K562 (cell line): ENCODE measurements around the gene SREBF1. TPM values are rescaled to one million over a fixed set of nuclear protein-coding genes. Genes with fewer than 3 reads are reported as not detected.

Experiments
- CCAR2 ChIP-seq: fragments of 200-400 bp; formaldehyde crosslinking; IDR thresholded peaks from 2 replicates; pipeline ENCODE4 v1.6.1; 2017; ENCODE audit warnings: mild to moderate bottlenecking, low read depth, low read length
- CEBPB ChIP-seq: fragments of 450-650 bp; IDR thresholded peaks from 2 replicates; pipeline ENCODE4 v1.6.1; 2016; ENCODE audit warnings: missing genetic modification characterization, missing compliant biosample characterization
- DMBX1 ChIP-seq: fragments of 250-450 bp; sonication (Bioruptor Pico); IDR thresholded peaks from 2 replicates; pipeline ENCODE4 v1.8.0; 2022; ENCODE audit warnings: inconsistent platforms, mild to moderate bottlenecking, moderate library complexity, borderline replicate concordance
- ILK ChIP-seq: fragments of 450-650 bp; IDR thresholded peaks from 2 replicates; pipeline ENCODE4 v1.6.1; 2016; ENCODE audit warnings: missing genetic modification characterization, low read depth, mild to moderate bottlenecking, missing compliant biosample characterization, moderate library complexity, borderline replicate concordance
- KAT7 ChIP-seq: sonication (generic); formaldehyde crosslinking; IDR thresholded peaks from 2 replicates; pipeline ENCODE4 v1.8.0; 2022; ENCODE audit warnings: missing genetic modification reagents, mild to moderate bottlenecking, borderline replicate concordance
- POLR3A ChIP-seq: IDR thresholded peaks from 2 replicates; pipeline ENCODE4 v1.6.1; 2011; ENCODE audit warnings: borderline replicate concordance, mild to moderate bottlenecking, moderate library complexity; ENCODE audit not compliant: insufficient read length, insufficient read depth; ENCODE audit errors: extremely low read depth
- SRSF3 ChIP-seq: fragments of 200-400 bp; formaldehyde crosslinking; IDR thresholded peaks from 2 replicates; pipeline ENCODE4 v1.6.1; 2016; ENCODE audit warnings: mild to moderate bottlenecking, low read length, moderate library complexity; ENCODE audit not compliant: insufficient read depth
- ZNF239 ChIP-seq: fragments of 250-450 bp; sonication (Bioruptor Pico); IDR thresholded peaks from 2 replicates; pipeline ENCODE4 v1.4.0; 2020; ENCODE audit warnings: mild to moderate bottlenecking
- ZNF436 ChIP-seq: fragments of 250-450, 450-650 bp; sonication (Bioruptor Pico); formaldehyde crosslinking; IDR thresholded peaks from 2 replicates; pipeline ENCODE4 v1.7.0; 2020; ENCODE audit warnings: mild to moderate bottlenecking
- polyA plus RNA-seq, 8 experiments: library from polyadenylated mRNA; depleted of rRNA in 4 of 8; stranded (reverse) in 5 of 8; unstranded in 3 of 8; fragments of >200 nt; fragmentation: Nextera tagmentation in 2 of 8; fragmentation: Illumina TruSeq in 1 of 8; extraction: Ambion mirVana in 2 of 8; extraction: Trizol in 1 of 8; gene quantifications; 2 replicates each; pipeline versions ENCODE4 v1.2.1 to v1.2.3, GENCODE V29; 2011 to 2014; ENCODE audit warnings: inconsistent platforms in 1 of 8, missing spikeins in 1 of 8
- total RNA-seq, 7 experiments: library from RNA; depleted of rRNA in 6 of 7; stranded (reverse); fragments of >200 nt in 6 of 7; fragmentation: Illumina TruSeq in 2 of 7; extraction: Trizol in 2 of 7; gene quantifications; 2 replicates each; pipeline versions ENCODE4 v1.2.1 to v1.2.3, GENCODE V29; 2011 to 2021; ENCODE audit warnings: low replicate concordance in 1 of 7
- TF ChIP-seq, protein P1 (sequence below): fragments of 450-650 bp; IDR thresholded peaks from 2 replicates; pipeline ENCODE4 v1.6.1; 2016; ENCODE audit warnings: borderline replicate concordance
- TF ChIP-seq, protein P2 (sequence below), 2 experiments: fragments of 450-650 bp in 1 of 2; IDR thresholded peaks; 2 replicates each; pipeline ENCODE4 v1.6.1; 2011 to 2017; ENCODE audit warnings: low read depth in 2 of 2, antibody characterized with exemption in 1 of 2, borderline replicate concordance in 1 of 2, low read length in 1 of 2, mild to moderate bottlenecking in 1 of 2, mixed read lengths in 1 of 2; ENCODE audit not compliant: control insufficient read depth in 1 of 2
- TF ChIP-seq, protein P3 (sequence below), 2 experiments: fragments of 150-350 bp in 1 of 2; IDR thresholded peaks; 2 replicates each; pipeline ENCODE4 v1.6.1; 2012 to 2016; ENCODE audit warnings: low read depth in 2 of 2, low read length in 2 of 2, mild to moderate bottlenecking in 1 of 2, moderate library complexity in 1 of 2
- TF ChIP-seq, protein P4 (sequence below): fragments of 450-650 bp; IDR thresholded peaks from 2 replicates; pipeline ENCODE4 v1.6.1; 2016; ENCODE audit warnings: low read depth, mild to moderate bottlenecking, moderate library complexity
- TF ChIP-seq, protein P5 (sequence below): fragments of 250-450 bp; sonication (Bioruptor Pico); IDR thresholded peaks from 2 replicates; pipeline ENCODE4 v1.9.0; 2021; ENCODE audit warnings: mild to moderate bottlenecking

The SREBF1 gene
- total and polyA plus RNA-seq, 9 of the 15 experiments (the other 6 are each of a cell fraction or from before 2014, with no cell fraction given) = 1.6 to 169 (median 69.4) TPM

DNA sequence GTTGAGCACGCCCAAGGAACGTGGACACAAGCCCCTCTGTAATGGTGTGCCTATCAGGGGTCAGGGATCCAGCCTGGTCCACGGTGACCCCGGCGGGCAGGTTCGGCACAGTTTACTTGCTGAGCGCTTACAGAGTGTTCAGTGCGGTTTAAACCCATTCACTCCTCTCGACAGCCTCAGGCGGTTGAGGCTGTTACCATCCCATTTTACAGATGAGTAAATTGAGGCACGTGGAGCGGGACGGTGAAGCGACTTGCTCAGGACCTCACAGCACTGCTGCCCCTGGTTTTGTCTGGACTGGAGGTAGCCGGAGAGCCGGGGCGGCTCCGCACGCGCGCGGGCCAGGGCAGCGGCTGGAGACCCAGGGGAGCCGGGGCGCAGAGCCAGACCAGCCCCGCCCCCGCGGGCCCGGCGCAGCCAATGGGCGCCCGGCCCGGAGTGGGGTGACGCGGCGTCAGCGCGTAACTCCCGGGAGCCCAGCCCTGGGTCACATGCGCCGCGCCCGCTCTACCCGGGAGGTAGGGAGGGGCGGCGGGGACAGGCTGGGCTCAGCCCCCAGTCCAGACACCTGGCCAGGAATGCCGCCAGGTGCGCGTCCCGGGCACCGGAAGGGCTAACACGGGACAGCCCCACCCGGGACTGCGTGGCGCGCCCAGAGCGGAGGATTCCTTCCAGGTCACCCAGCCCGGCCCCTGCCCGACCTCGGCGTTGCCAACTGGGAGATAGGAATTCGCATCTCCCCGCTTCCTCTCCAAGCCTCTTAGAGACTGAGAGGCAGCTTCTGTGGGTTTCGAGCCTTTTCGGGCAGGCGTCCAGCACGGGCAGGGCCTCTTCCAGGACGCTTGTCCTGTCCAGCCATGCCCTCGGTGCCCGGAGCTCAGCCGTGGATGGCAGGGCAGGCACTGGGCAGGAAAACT lies 3.3 kb upstream of the SREBF1 start (continued):
- TF ChIP-seq, protein P1, sequence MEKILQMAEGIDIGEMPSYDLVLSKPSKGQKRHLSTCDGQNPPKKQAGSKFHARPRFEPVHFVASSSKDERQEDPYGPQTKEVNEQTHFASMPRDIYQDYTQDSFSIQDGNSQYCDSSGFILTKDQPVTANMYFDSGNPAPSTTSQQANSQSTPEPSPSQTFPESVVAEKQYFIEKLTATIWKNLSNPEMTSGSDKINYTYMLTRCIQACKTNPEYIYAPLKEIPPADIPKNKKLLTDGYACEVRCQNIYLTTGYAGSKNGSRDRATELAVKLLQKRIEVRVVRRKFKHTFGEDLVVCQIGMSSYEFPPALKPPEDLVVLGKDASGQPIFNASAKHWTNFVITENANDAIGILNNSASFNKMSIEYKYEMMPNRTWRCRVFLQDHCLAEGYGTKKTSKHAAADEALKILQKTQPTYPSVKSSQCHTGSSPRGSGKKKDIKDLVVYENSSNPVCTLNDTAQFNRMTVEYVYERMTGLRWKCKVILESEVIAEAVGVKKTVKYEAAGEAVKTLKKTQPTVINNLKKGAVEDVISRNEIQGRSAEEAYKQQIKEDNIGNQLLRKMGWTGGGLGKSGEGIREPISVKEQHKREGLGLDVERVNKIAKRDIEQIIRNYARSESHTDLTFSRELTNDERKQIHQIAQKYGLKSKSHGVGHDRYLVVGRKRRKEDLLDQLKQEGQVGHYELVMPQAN = no peak; the same call in 1 of the 2 replicates
- TF ChIP-seq, protein P2, sequence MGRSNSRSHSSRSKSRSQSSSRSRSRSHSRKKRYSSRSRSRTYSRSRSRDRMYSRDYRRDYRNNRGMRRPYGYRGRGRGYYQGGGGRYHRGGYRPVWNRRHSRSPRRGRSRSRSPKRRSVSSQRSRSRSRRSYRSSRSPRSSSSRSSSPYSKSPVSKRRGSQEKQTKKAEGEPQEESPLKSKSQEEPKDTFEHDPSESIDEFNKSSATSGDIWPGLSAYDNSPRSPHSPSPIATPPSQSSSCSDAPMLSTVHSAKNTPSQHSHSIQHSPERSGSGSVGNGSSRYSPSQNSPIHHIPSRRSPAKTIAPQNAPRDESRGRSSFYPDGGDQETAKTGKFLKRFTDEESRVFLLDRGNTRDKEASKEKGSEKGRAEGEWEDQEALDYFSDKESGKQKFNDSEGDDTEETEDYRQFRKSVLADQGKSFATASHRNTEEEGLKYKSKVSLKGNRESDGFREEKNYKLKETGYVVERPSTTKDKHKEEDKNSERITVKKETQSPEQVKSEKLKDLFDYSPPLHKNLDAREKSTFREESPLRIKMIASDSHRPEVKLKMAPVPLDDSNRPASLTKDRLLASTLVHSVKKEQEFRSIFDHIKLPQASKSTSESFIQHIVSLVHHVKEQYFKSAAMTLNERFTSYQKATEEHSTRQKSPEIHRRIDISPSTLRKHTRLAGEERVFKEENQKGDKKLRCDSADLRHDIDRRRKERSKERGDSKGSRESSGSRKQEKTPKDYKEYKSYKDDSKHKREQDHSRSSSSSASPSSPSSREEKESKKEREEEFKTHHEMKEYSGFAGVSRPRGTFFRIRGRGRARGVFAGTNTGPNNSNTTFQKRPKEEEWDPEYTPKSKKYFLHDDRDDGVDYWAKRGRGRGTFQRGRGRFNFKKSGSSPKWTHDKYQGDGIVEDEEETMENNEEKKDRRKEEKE (IDR thresholded peaks at IDR 0.05; ENCODE audit: borderline replicate concordance in 1 of 2, control insufficient read depth in 1 of 2, low read depth in 2 of 2, low read length in 1 of 2) = no peak
- no peak for TF ChIP-seq ZNF436 (CRISPR knock-in tag)
- TF ChIP-seq, protein P3, sequence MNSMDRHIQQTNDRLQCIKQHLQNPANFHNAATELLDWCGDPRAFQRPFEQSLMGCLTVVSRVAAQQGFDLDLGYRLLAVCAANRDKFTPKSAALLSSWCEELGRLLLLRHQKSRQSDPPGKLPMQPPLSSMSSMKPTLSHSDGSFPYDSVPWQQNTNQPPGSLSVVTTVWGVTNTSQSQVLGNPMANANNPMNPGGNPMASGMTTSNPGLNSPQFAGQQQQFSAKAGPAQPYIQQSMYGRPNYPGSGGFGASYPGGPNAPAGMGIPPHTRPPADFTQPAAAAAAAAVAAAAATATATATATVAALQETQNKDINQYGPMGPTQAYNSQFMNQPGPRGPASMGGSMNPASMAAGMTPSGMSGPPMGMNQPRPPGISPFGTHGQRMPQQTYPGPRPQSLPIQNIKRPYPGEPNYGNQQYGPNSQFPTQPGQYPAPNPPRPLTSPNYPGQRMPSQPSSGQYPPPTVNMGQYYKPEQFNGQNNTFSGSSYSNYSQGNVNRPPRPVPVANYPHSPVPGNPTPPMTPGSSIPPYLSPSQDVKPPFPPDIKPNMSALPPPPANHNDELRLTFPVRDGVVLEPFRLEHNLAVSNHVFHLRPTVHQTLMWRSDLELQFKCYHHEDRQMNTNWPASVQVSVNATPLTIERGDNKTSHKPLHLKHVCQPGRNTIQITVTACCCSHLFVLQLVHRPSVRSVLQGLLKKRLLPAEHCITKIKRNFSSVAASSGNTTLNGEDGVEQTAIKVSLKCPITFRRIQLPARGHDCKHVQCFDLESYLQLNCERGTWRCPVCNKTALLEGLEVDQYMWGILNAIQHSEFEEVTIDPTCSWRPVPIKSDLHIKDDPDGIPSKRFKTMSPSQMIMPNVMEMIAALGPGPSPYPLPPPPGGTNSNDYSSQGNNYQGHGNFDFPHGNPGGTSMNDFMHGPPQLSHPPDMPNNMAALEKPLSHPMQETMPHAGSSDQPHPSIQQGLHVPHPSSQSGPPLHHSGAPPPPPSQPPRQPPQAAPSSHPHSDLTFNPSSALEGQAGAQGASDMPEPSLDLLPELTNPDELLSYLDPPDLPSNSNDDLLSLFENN (IDR thresholded peaks at IDR 0.05; ENCODE audit: low read depth in 2 of 2, low read length in 2 of 2) = no peak; a peak in 2 of 4 replicates
- TF ChIP-seq, protein P4, sequence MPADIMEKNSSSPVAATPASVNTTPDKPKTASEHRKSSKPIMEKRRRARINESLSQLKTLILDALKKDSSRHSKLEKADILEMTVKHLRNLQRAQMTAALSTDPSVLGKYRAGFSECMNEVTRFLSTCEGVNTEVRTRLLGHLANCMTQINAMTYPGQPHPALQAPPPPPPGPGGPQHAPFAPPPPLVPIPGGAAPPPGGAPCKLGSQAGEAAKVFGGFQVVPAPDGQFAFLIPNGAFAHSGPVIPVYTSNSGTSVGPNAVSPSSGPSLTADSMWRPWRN = no peak
- TF ChIP-seq ZNF239 (CRISPR knock-in tag) = no peak; the same call in 1 of the 2 replicates
- TF ChIP-seq KAT7 = no peak
- no peak for TF ChIP-seq CEBPB (tag)
- TF ChIP-seq, protein P5, sequence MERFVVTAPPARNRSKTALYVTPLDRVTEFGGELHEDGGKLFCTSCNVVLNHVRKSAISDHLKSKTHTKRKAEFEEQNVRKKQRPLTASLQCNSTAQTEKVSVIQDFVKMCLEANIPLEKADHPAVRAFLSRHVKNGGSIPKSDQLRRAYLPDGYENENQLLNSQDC (CRISPR knock-in tag) = no peak
- TF ChIP-seq DMBX1 (CRISPR knock-in tag) = no peak; the same call in 1 of the 2 replicates
- TF ChIP-seq SRSF3 = no peak
- no peak for TF ChIP-seq ILK
- no peak for TF ChIP-seq POLR3A
- no peak for TF ChIP-seq CCAR2
